B cell (primary cell): Measurements from ENCODE around the gene KRT12. TPM values are rescaled to one million over a fixed set of nuclear protein-coding genes. Genes with fewer than 3 reads are reported as not detected.
"Not testable (repeated sequence)": the region's sequence is repeated elsewhere in the genome, so short reads cannot be mapped to it uniquely, and the experiment has no call there.

ENCODE experiments used
- ATAC-seq: fragments of 200-7000 bp; cut with Tn5 transposase; one replicate; pipeline ENCODE4 v1.10.0; 2021; ENCODE audit warnings: low read depth, mild to moderate bottlenecking, moderate number of reproducible peaks, moderate library complexity
- CTCF ChIA-PET: fragments of 350-600 bp; sonication (Branson Sonifier 250); formaldehyde crosslinking; loops from one replicate; lab custom pipeline; 2021; ENCODE audit warnings: antibody characterized with exemption, inconsistent platforms; lab: Charles Lee
- POLR2A ChIA-PET: fragments of 350-600 bp; sonication (Branson Sonifier 250); formaldehyde crosslinking; loops from one replicate; lab custom pipeline; 2021; ENCODE audit warnings: antibody characterized with exemption; lab: Charles Lee
- DNase-seq: peaks from one replicate; pipeline ENCODE4 v3.0.0; 2013
- H2AFZ ChIP-seq: 2 replicates; pipeline ENCODE4 v1.6.1; 2012; ENCODE audit warnings: mild to moderate bottlenecking, low read depth, low read length; ENCODE audit not compliant: insufficient read depth, poor library complexity, severe bottlenecking
- H3K27ac ChIP-seq, 2 donors: 1 replicate in 1 of 2; 2 replicates in 1 of 2; pipeline ENCODE4 v1.5.1; 2012 to 2013; ENCODE audit warnings: low read length in 2 of 2, mild to moderate bottlenecking in 2 of 2, moderate library complexity in 1 of 2
- H3K27me3 ChIP-seq, 4 experiments: fragments of 200-600 bp in 1 of 4; sonication (generic) in 1 of 4; replicated peaks in 1 of 4; 1 replicate in 2 of 4; 2 replicates in 2 of 4; pipeline versions ENCODE4 v1.6.1 to v1.7.0; 2013 to 2016; ENCODE audit warnings: low read length in 3 of 4, mild to moderate bottlenecking in 2 of 4, mixed read lengths in 1 of 4, moderate library complexity in 1 of 4; ENCODE audit not compliant: insufficient read depth in 4 of 4, control insufficient read depth in 3 of 4; ENCODE audit errors: control extremely low read depth in 1 of 4
- H3K36me3 ChIP-seq, 2 experiments: replicated peaks in 1 of 2; 1 replicate in 1 of 2; 2 replicates in 1 of 2; pipeline versions ENCODE4 v1.6.1 to v1.7.1; 2013; ENCODE audit warnings: low read length in 1 of 2; ENCODE audit not compliant: insufficient read depth in 2 of 2, control insufficient read depth in 1 of 2; ENCODE audit errors: control extremely low read depth in 1 of 2, extremely low read depth in 1 of 2
- H3K4me1 ChIP-seq, 2 donors: fragments of 200-600 bp in 1 of 2; sonication (generic) in 1 of 2; 1 replicate in 1 of 2; 2 replicates in 1 of 2; pipeline versions ENCODE4 v1.5.1 to v1.6.1; 2013 to 2017; ENCODE audit warnings: low read length in 2 of 2; ENCODE audit not compliant: control insufficient read depth in 2 of 2, insufficient read depth in 2 of 2
- H3K4me2 ChIP-seq: replicated peaks from 2 replicates; pipeline ENCODE3; 2012; ENCODE audit warnings: mild to moderate bottlenecking, low read depth, low read length; ENCODE audit not compliant: poor library complexity, severe bottlenecking
- H3K4me3 ChIP-seq, 5 experiments: fragments of 200-600 bp in 1 of 5; sonication (generic) in 1 of 5; 1 replicate in 3 of 5; 2 replicates in 2 of 5; pipeline versions ENCODE4 v1.5.1 to v1.7.0; 2011 to 2016; ENCODE audit warnings: low read length in 4 of 5, mild to moderate bottlenecking in 4 of 5, low read depth in 2 of 5, control low read depth in 1 of 5, moderate library complexity in 1 of 5; ENCODE audit not compliant: insufficient read depth in 1 of 5; ENCODE audit errors: control extremely low read depth in 1 of 5, extremely low read depth in 1 of 5
- H3K79me2 ChIP-seq: fragments of 200-600 bp; sonication (generic); one replicate; pipeline ENCODE4 v1.6.0; 2016; ENCODE audit warnings: low read length; ENCODE audit not compliant: control insufficient read depth, insufficient read depth
- H3K9ac ChIP-seq: fragments of 200-600 bp; sonication (generic); 2 replicates; pipeline ENCODE4 v1.6.1; 2017; ENCODE audit warnings: mild to moderate bottlenecking, low read length, moderate library complexity
- H3K9me3 ChIP-seq, 3 donors: one replicate each; pipeline versions ENCODE4 v1.6.1 to v1.7.1; 2013; ENCODE audit warnings: low read length in 2 of 3; ENCODE audit not compliant: control insufficient read depth in 2 of 3, insufficient read depth in 1 of 3; ENCODE audit errors: control extremely low read depth in 1 of 3
- H4K20me1 ChIP-seq: 2 replicates; pipeline ENCODE4 v1.6.0; 2012; ENCODE audit warnings: mild to moderate bottlenecking, low read length; ENCODE audit not compliant: insufficient read depth, control insufficient read depth, poor library complexity, severe bottlenecking
- H3K27ac Mint-ChIP-seq: one replicate; pipeline ENCODE4 v1.8.0; 2021; ENCODE audit warnings: mixed read lengths
- H3K27me3 Mint-ChIP-seq: one replicate; pipeline ENCODE4 v1.8.0; 2021; ENCODE audit warnings: mixed read lengths
- H3K4me1 Mint-ChIP-seq: one replicate; pipeline ENCODE4 v1.8.0; 2021; ENCODE audit warnings: mixed read lengths
- H3K4me3 Mint-ChIP-seq: one replicate; pipeline ENCODE4 v1.8.0; 2021; ENCODE audit warnings: mixed read lengths
- H3K9me3 Mint-ChIP-seq: one replicate; pipeline ENCODE4 v1.8.0; 2022; ENCODE audit warnings: mixed read lengths; ENCODE audit not compliant: insufficient read depth
- CTCF ChIP-seq: fragments of 200-600 bp; IDR thresholded peaks from one replicate; pipeline ENCODE4 v1.8.0; 2022; ENCODE audit warnings: antibody characterized with exemption, mild to moderate bottlenecking
- EZH2 ChIP-seq: IDR thresholded peaks from 2 replicates; pipeline ENCODE4 v1.6.1; 2012; ENCODE audit warnings: borderline replicate concordance, low read depth, mild to moderate bottlenecking, moderate library complexity, low read length; ENCODE audit not compliant: insufficient read depth, poor library complexity, severe bottlenecking
- WGBS: methylation state at CpG from one replicate; pipeline ENCODE4 v1.1.5; 2013; ENCODE audit warnings: missing lambda C conversion rate; ENCODE audit not compliant: insufficient coverage; 5-methylcytosine and 5-hydroxymethylcytosine counted together
- intact Hi-C: fragments of 100-400 bp; cut with micrococcal nuclease; formaldehyde crosslinking; loops from one replicate; pipeline ENCODE4 v1.10.0; 2022
- polyA plus RNA-seq: library from polyadenylated mRNA; depleted of rRNA; stranded (reverse); fragments of >200 nt; gene quantifications from 2 replicates; pipeline ENCODE4 v1.2.3, GENCODE V29; 2012
- total RNA-seq, 2 donors: library from RNA; stranded (reverse); fragments of 120-200 nt in 1 of 2; gene quantifications; 1 replicate in 1 of 2; 2 replicates in 1 of 2; pipeline versions ENCODE4 v1.2.3 to v1.2.4, GENCODE V29; 2013 to 2022

Gene KRT12
- total and polyA plus RNA-seq, 2 donors (not counting 1 experiment from before 2014, with no cell fraction given), result not detected

GRCh38 chr17:40862985-40863733, 3.9 kb downstream of the KRT12 start:
- no peak overlapping the region for H3K4me2 ChIP-seq
- H3K9me3 ChIP-seq, result peaks cover 0 to 2% (median 0%) of the 10 kb centered on the region in 3 donors
- Mint-ChIP-seq H3K27ac (no peak overlapping the region), H3K4me3 (no peak overlapping the region), H3K4me1 (no peaks in the 10 kb centered on the region), H3K9me3 (no peaks in the 10 kb centered on the region), H3K27me3 (peaks cover 45% of the 10 kb centered on the region)
- H2AFZ ChIP-seq, result no peak overlapping the region
- no peaks in the 10 kb centered on the region for H3K79me2 ChIP-seq
- POLR2A ChIA-PET, result no interaction called here
- CTCF ChIA-PET, result no interaction called here
- WGBS, result 71% methylated on average over 39 of the region's 39 CpGs
- no peaks in the 10 kb centered on the region for H3K36me3 ChIP-seq
- TF ChIP-seq EZH2 (no peak), CTCF (no peak)
- H3K4me1 ChIP-seq, result no peaks in the 10 kb centered on the region
- no peaks in the 10 kb centered on the region for H4K20me1 ChIP-seq
- peaks cover 0 to 11% (median 4%) of the 10 kb centered on the region in 4 experiments for H3K27me3 ChIP-seq
- DNase-seq, result peak; percentile 7
- no peak for ATAC-seq
- H3K9ac ChIP-seq, result no peak overlapping the region
- intact Hi-C loops, result no loop called here
- H3K27ac ChIP-seq, result no peak overlapping the region
- no peak overlapping the region for H3K4me3 ChIP-seq

DNA sequence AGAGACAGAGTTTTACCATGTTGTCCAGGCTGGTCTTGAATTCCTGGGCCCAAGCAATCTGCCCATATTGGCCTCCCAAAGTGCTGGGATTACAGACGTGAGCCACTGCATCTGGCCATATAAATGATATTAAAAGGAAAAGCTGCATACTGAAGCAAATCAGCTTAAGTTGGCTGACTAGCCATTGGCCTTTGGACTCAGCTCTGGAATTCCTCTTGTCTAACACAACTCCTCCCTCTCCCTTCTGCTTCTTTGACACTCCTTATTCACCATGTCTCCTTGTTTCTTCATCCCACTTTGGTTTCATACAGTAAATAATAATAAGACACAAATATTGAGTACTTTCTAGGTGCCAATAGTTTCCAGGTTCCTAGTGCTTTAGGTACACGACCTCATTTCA, 7.5 kb downstream of the KRT12 start:
- H2AFZ ChIP-seq, result no peak overlapping the region
- H3K4me3 Mint-ChIP-seq, result no peak overlapping the region
- H3K4me1 Mint-ChIP-seq, result no peaks in the 10 kb centered on the region
- peaks cover 0 to 2% (median 0%) of the 10 kb centered on the region in 3 donors for H3K9me3 ChIP-seq
- no peaks in the 10 kb centered on the region for H3K36me3 ChIP-seq
- no peaks in the 10 kb centered on the region for H3K79me2 ChIP-seq
- DNase-seq (no peak), ATAC-seq (no peak)
- H4K20me1 ChIP-seq, result no peaks in the 10 kb centered on the region
- ChIA-PET POLR2A (no interaction called here), CTCF (interaction anchor here (0.6 to 1.3 kb wide), 2 partner anchors 463 to 789 kb away, joined by 4 read pairs; no protein-coding TSS in a partner anchor)
- no peak overlapping the region for H3K4me3 ChIP-seq
- H3K27ac Mint-ChIP-seq, result no peak overlapping the region
- no peaks in the 10 kb centered on the region for H3K9me3 Mint-ChIP-seq
- H3K27me3 ChIP-seq, result peaks cover 0 to 6% (median 2%) of the 10 kb centered on the region in 4 experiments
- H3K9ac ChIP-seq, result no peak overlapping the region
- H3K4me2 ChIP-seq, result no peak overlapping the region
- H3K4me1 ChIP-seq, result no peaks in the 10 kb centered on the region
- TF ChIP-seq CTCF (no peak), EZH2 (no peak)
- H3K27ac ChIP-seq, result no peak overlapping the region
- H3K27me3 Mint-ChIP-seq, result peaks cover 46% of the 10 kb centered on the region
- intact Hi-C loops, result no loop called here
- WGBS, result no CpG with 5 or more reads among the region's 2 CpGs

- peaks cover 50% of the 10 kb centered on the region for H3K27me3 Mint-ChIP-seq
- H2AFZ ChIP-seq, H3K27ac Mint-ChIP-seq, H3K9me3 Mint-ChIP-seq, H3K4me3 Mint-ChIP-seq, H3K4me2 ChIP-seq, H3K27me3 ChIP-seq, H3K9ac ChIP-seq, H3K27ac ChIP-seq, H3K9me3 ChIP-seq, H4K20me1 ChIP-seq, H3K4me3 ChIP-seq, intact Hi-C loops, H3K79me2 ChIP-seq, POLR2A ChIA-PET, H3K4me1 ChIP-seq, ATAC-seq, H3K36me3 ChIP-seq, H3K4me1 Mint-ChIP-seq, DNase-seq: not testable (repeated sequence)
- no CpG with 5 or more reads among the region's 2 CpGs for WGBS
- CTCF ChIA-PET, result interaction anchor here (0.6 to 1.3 kb wide), 2 partner anchors 699 to 789 kb away, joined by 3 to 4 read pairs; no protein-coding TSS in a partner anchor
These were observed 8.4 kb downstream of the KRT12 start for GRCh38 chr17:40858667-40859066.
